ENCODE results near the gene LRCOL1. TPM values are rescaled to one million over a fixed set of nuclear protein-coding genes. Genes with fewer than 3 reads are reported as not detected.

The LRCOL1 gene
- total and polyA plus RNA-seq, 2 of the 13 experiments (the other 11 are each of a cell fraction or from before 2014, with no cell fraction given), result not detected

- TF ChIP-seq, protein P1, sequence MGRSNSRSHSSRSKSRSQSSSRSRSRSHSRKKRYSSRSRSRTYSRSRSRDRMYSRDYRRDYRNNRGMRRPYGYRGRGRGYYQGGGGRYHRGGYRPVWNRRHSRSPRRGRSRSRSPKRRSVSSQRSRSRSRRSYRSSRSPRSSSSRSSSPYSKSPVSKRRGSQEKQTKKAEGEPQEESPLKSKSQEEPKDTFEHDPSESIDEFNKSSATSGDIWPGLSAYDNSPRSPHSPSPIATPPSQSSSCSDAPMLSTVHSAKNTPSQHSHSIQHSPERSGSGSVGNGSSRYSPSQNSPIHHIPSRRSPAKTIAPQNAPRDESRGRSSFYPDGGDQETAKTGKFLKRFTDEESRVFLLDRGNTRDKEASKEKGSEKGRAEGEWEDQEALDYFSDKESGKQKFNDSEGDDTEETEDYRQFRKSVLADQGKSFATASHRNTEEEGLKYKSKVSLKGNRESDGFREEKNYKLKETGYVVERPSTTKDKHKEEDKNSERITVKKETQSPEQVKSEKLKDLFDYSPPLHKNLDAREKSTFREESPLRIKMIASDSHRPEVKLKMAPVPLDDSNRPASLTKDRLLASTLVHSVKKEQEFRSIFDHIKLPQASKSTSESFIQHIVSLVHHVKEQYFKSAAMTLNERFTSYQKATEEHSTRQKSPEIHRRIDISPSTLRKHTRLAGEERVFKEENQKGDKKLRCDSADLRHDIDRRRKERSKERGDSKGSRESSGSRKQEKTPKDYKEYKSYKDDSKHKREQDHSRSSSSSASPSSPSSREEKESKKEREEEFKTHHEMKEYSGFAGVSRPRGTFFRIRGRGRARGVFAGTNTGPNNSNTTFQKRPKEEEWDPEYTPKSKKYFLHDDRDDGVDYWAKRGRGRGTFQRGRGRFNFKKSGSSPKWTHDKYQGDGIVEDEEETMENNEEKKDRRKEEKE (IDR thresholded peaks at IDR 0.05), result no peak
- no peak for TF ChIP-seq TP53 (CRISPR knock-in tag; conservative IDR thresholded peaks at IDR 0.05)
- no peak for TF ChIP-seq ATM (IDR thresholded peaks at IDR 0.05; ENCODE audit: borderline replicate concordance)
- no peak for TF ChIP-seq ZNF20 (CRISPR knock-in tag; IDR thresholded peaks at IDR 0.05)
Measured at GRCh38 chr12:132619386-132620112, 9.2 kb upstream of the LRCOL1 start (continued).

- POLR2A ChIA-PET, result no interaction called here
- peaks cover 10% of the 10 kb centered on the region for H3K4me1 ChIP-seq (ENCODE audit: insufficient read depth, low read length)
Measured at GRCh38 chr12:132619071-132619385, 8.6 kb upstream of the LRCOL1 start.

More at GRCh38 chr12:132619071-132619385, 8.6 kb upstream of the LRCOL1 start:
- FAIRE-seq (no peak), ATAC-seq (no peak), DNase-seq (ENCODE audit: low spot score) (no peak)
- no peak overlapping the region for H3K9ac ChIP-seq (ENCODE audit: insufficient read depth, low read depth, low read length)
- H2AFZ ChIP-seq (ENCODE audit: low read length), result no peak overlapping the region
- H3K36me3 ChIP-seq (replicated peaks in 1 of 2; ENCODE audit: control insufficient read depth in 1 of 2, insufficient read depth in 2 of 2, low read length in 2 of 2), result peaks cover 0 to 2% of the 10 kb centered on the region in 2 experiments; a peak in 1 of 5 replicates
- H3K9me3 ChIP-seq (ENCODE audit: low read length), result peaks cover 23% of the 10 kb centered on the region
- peaks cover 0 to 9% of the 10 kb centered on the region in 2 experiments; a peak in 4 of 5 replicates for H3K27me3 ChIP-seq (ENCODE audit: control insufficient read depth in 1 of 2, insufficient read depth in 2 of 2, low read length in 2 of 2)
- H4K20me1 ChIP-seq (ENCODE audit: insufficient read depth, low read length), result no peaks in the 10 kb centered on the region; the same call in 1 of the 2 replicates
- no peaks in the 10 kb centered on the region for H3K79me2 ChIP-seq (ENCODE audit: insufficient read depth, low read length)
- BruUV-seq (replicated peaks), result no TSS peak
- no peak overlapping the region for H3K27ac ChIP-seq (ENCODE audit: extremely low read length, insufficient read depth, low read length)
- intact Hi-C loops (cut with micrococcal nuclease; ENCODE audit: unreplicated experiment) (no loop called here), in situ Hi-C loops (cut with HindIII; ENCODE audit: extremely low pct_ligation_motif_present, low pct_unique_long_range_greater_than_20kb) (no loop called here)
- CTCF ChIA-PET (ENCODE audit: low intra/inter-chr PET ratio, low total read pairs), result no interaction called here
- TF ChIP-seq GATA4 (IDR thresholded peaks at IDR 0.05; ENCODE audit: borderline replicate concordance, low read depth) (no peak), POLR2AphosphoS2 (IDR thresholded peaks at IDR 0.05; ENCODE audit: low read depth, low read length) (no peak), HDAC6 (IDR thresholded peaks at IDR 0.05; ENCODE audit: low read depth, low read length) (no peak), ZNF749 (CRISPR knock-in tag; IDR thresholded peaks at IDR 0.05; ENCODE audit: borderline replicate concordance) (no peak), GABPB1 (CRISPR knock-in tag; IDR thresholded peaks at IDR 0.05) (no peak), ELF1 (CRISPR knock-in tag; IDR thresholded peaks at IDR 0.05) (no peak), ZNF24 (IDR thresholded peaks at IDR 0.05) (no peak), KLF12 (CRISPR knock-in tag; IDR thresholded peaks at IDR 0.05; ENCODE audit: borderline replicate concordance) (no peak), BHLHE40 (IDR thresholded peaks at IDR 0.05; ENCODE audit: low read length) (no peak), ZNF101 (CRISPR knock-in tag; IDR thresholded peaks at IDR 0.05; ENCODE audit: borderline replicate concordance, low read depth) (no peak), E2F2 (CRISPR knock-in tag; IDR thresholded peaks at IDR 0.05; ENCODE audit: borderline replicate concordance) (no peak)
- H3K4me2 ChIP-seq (ENCODE audit: low read depth, low read length), result no peak overlapping the region
- no peak overlapping the region for H3K4me3 ChIP-seq (replicated peaks in 1 of 3; ENCODE audit: insufficient read depth in 1 of 3, low read depth in 2 of 3, low read length in 3 of 3)
- 75% methylated on average over 12 of the region's 28 CpGs for WGBS (ENCODE audit: low lambda C conversion rate)

Data from HepG2 (cell line).